BE2C (cell line): ENCODE measurements around the gene CASP3.
"Not testable (repeated sequence)": the region's sequence is repeated elsewhere in the genome, so short reads cannot be mapped to it uniquely, and the experiment has no call there.

Experiments
- DNase-seq: peaks from one replicate; pipeline ENCODE4 v3.0.0-alpha.2; 2020
- H3K27me3 ChIP-seq: fragments of 250-450 bp; sonication (Bioruptor Pico); 2 replicates; pipeline ENCODE4 v1.5.1; 2020; ENCODE audit warnings: mild to moderate bottlenecking
- H3K36me3 ChIP-seq: fragments of 250-450 bp; sonication (Bioruptor Pico); 2 replicates; pipeline ENCODE4 v1.5.1; 2020; ENCODE audit warnings: mild to moderate bottlenecking
- H3K4me1 ChIP-seq: fragments of 250-450 bp; sonication (Bioruptor Pico); 2 replicates; pipeline ENCODE4 v1.5.1; 2020
- H3K4me3 ChIP-seq: 2 replicates; pipeline ENCODE4 v1.5.1; 2011; ENCODE audit warnings: low read depth, low read length
- H3K9me3 ChIP-seq: fragments of 250-450 bp; sonication (Bioruptor Pico); 2 replicates; pipeline ENCODE4 v1.5.1; 2020
- TF ChIP-seq, protein P1 (sequence below): IDR thresholded peaks from 2 replicates; pipeline ENCODE4 v1.5.1; 2012; ENCODE audit warnings: mild to moderate bottlenecking, low read depth, low read length

Gene CASP3

DNA sequence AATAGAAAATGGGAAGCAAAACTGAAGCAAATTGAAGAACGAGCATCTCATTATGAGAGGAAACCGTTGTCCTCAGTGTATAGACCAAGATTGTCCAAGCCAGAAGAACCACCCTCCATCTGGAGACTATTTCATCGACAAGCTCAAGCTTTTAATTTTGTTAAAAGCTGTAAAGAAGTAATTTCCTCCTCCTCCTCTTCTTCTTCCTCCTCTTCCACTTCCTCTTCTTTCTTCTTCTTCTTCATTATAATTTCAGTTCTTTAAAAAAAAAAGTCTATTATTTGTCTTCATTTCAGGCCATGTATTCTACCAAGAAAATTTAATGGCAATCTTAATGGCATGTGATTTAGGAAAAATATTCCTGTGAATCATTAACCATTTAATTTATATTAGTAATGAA is 7.9 kb upstream of the CASP3 start:
- no peak for DNase-seq
- H3K27me3 ChIP-seq = no peaks in the 10 kb centered on the region
- TF ChIP-seq, protein P1, sequence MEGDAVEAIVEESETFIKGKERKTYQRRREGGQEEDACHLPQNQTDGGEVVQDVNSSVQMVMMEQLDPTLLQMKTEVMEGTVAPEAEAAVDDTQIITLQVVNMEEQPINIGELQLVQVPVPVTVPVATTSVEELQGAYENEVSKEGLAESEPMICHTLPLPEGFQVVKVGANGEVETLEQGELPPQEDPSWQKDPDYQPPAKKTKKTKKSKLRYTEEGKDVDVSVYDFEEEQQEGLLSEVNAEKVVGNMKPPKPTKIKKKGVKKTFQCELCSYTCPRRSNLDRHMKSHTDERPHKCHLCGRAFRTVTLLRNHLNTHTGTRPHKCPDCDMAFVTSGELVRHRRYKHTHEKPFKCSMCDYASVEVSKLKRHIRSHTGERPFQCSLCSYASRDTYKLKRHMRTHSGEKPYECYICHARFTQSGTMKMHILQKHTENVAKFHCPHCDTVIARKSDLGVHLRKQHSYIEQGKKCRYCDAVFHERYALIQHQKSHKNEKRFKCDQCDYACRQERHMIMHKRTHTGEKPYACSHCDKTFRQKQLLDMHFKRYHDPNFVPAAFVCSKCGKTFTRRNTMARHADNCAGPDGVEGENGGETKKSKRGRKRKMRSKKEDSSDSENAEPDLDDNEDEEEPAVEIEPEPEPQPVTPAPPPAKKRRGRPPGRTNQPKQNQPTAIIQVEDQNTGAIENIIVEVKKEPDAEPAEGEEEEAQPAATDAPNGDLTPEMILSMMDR = no peak
- H3K4me1 ChIP-seq = no peaks in the 10 kb centered on the region
- no peaks in the 10 kb centered on the region for H3K9me3 ChIP-seq
- H3K4me3 ChIP-seq = no peak overlapping the region
- 0 out of 2 replicates have a peak, but pooled peaks cover 3% of the 10 kb centered on the region for H3K36me3 ChIP-seq

DNA sequence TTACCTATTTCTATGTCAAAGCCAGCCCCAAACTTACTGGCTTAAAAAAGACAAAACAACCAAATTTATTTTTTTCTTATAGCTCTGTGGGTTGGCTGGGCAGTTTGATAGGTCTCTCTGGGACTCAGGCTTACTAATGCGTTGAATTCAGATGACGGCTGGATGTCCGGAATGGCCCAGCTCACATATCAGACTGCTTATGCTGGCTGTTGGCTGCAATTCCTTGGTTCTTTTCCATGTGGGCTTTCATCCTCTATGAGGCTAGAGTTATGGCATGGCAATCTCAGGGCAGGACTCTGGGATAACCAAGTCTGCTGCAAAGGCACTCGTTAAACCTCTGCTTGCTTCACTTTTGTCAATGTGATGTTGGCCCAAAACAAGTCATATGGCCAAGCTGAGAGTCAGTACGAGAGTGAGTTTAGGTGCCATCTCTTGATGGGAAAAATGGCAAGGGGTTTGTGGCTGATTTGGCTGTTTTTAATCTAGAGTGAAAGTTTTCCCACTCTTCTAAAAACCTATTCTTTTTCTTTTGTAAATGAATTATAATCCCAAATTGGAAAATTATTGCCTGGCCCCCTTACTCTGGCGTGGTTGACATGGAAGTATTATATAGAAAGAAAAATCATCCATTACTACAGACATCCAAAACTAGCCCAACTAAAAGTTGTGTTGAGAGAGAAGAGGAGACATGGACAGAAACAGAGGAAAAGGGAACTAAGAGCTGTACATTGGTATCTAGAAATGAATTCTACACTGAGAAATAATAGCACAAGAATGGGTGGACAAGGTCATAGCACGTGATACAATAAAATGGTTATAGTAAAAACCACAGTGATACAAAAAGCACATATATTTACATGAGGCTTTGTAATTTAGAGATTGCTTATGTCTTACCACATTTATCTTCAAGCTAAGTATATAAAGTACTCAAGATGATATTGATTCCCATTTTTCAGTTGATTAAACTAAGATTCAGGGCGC is 6.9 kb upstream of the CASP3 start:
- Histone ChIP-seq H3K27me3 (no peaks in the 10 kb centered on the region), H3K4me1 (no peaks in the 10 kb centered on the region), H3K4me3 (no peak overlapping the region), H3K36me3 (0 out of 2 replicates have a peak, but pooled peaks cover 3% of the 10 kb centered on the region), H3K9me3 (no peaks in the 10 kb centered on the region)
- no peak for DNase-seq
- TF ChIP-seq, protein P1 = no peak

DNA sequence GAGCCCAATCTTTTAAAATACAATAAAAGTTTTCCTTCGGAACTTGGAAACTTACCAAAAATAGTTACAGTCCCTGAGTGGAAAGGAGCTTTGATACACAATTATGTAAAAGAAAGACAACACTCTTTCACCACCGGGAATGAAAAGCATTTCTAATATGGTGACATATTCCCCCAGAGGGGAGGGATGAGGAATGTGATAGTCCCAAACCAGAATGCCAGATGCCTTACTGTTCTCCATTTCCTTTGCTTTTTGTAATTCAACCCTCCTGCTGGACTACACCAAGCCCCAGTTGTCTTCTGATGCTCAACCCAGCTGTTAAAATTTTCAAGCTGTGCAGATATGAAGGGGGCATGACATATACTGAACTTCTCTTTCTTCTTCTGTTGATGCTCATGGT is 4.4 kb upstream of the CASP3 start:
- no peaks in the 10 kb centered on the region; the same call in 1 of the 2 replicates for H3K4me1 ChIP-seq
- TF ChIP-seq, protein P1 = no peak
- H3K27me3 ChIP-seq = no peaks in the 10 kb centered on the region
- no peaks in the 10 kb centered on the region for H3K36me3 ChIP-seq
- no peak overlapping the region for H3K4me3 ChIP-seq
- DNase-seq = no peak
- no peaks in the 10 kb centered on the region for H3K9me3 ChIP-seq

DNA sequence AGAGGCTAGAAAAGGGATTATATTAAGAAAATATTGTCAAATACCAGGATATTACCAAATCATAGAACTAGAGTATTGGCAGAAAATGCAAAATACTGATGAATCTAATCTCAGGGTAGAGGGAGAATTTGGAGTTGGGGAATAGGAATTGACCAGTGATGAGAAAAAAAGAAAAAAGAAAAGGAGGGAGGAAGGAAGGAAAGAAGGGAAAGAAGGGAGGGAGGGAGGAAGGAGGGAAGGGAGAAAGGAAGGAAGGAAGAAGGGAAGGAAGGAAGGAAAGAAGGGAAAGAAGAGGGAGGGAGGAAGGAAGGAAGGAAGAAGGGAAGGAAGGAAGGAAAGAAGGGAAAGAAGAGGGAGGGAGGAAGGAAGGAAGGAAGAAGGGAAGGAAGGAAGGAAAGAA is 3.4 kb upstream of the CASP3 start:
- H3K27me3 ChIP-seq, H3K9me3 ChIP-seq, DNase-seq, H3K4me1 ChIP-seq, H3K36me3 ChIP-seq, H3K4me3 ChIP-seq: not testable (repeated sequence)

DNA sequence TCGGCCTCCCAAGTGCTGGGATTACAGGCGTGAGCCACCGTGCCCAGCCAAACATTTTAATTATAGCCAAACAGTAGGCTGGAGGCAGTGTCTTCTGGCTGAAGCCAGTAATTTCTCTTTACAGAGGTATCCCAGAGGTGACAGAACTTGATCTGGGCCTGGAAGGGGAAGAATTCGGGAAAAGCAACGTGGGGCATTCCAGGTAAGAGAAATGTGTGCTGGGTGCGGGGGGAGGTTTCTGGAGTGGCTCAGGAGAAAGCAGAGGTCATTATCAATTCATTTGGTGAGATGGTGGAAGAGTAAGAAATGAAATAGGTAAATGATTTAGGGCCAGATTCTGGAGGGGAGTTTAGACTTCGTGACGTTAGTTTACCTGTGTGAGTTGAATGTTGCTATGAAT is 2.7 kb upstream of the CASP3 start:
- DNase-seq = no peak
- Histone ChIP-seq H3K36me3 (no peaks in the 10 kb centered on the region), H3K9me3 (no peaks in the 10 kb centered on the region), H3K27me3 (no peaks in the 10 kb centered on the region), H3K4me3 (no peak overlapping the region), H3K4me1 (no peaks in the 10 kb centered on the region; the same call in 1 of the 2 replicates)
- TF ChIP-seq, protein P1 = no peak

DNA sequence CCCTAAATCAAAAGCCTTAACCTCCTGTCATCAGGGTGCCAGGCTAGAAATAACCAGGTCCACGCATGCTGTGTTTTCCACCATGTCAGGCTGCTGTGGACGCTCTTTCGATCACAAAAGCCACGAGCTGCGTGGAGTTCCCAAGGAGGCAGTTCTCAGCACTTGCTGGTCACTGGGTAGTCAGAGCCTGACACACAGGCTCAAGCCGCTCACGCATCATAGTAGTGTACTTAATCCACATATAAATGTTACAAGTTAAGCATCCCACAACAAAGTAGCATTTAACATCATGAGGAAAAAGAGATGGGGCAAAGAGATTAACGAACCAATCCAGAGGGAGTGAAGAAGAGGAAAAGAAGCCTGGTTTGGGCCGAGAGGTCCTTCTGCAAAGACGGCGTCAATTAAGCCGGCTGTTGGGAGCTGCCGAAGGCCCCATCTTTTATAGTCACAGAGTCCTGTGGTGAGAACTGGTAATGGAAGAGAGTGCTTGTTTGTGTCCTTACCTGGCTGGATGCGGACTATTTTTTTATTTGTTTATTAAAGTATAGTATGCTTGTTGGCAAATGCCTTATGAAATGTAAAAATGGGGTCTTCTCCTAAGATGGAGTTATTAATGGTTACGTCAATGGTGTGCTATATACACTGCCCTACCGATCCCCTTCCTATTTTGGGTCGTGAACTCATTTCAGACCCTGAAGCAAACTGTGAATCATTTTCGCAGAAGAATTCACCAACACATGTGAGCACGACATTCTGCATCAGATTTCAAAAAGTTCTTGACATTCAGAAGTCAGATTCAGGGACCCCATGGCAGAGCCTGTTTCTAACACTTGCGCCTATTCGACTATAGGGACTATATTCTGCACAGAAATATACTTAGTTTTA is 966 bp upstream of the CASP3 start:
- TF ChIP-seq, protein P1 = no peak
- peak overlapping the region; percentile 94 for H3K4me3 ChIP-seq
- no peak for DNase-seq

More for the DNA sequence above, 966 bp upstream of the CASP3 start:
- Histone ChIP-seq H3K27me3 (no peaks in the 10 kb centered on the region), H3K4me1 (peaks cover under 1% of the 10 kb centered on the region), H3K36me3 (no peaks in the 10 kb centered on the region), H3K9me3 (no peaks in the 10 kb centered on the region)
